Activated gamma-delta T cell treated with Interleukin-2 at 50 U/mL for 16 hours (primary cell): ENCODE results near the gene LRRC61.
A peak's percentile ranks its signal among the peaks of the same experiment; 100 is the strongest.

ENCODE experiments used
- DNase-seq: peaks from one replicate; pipeline ENCODE4 v3.0.0-alpha.2; 2020

Gene LRRC61

GRCh38 chr7:150358433-150358832 lies 35.3 kb downstream of the LRRC61 start:
- DNase-seq, result no peak

- no peak for DNase-seq
These were observed 36.0 kb downstream of the LRRC61 start for GRCh38 chr7:150358988-150359621.

- DNase-seq, result no peak
These were observed 36.6 kb downstream of the LRRC61 start for GRCh38 chr7:150359622-150360362.

- DNase-seq, result no peak
These were observed 37.4 kb downstream of the LRRC61 start for GRCh38 chr7:150360363-150361058.

- DNase-seq, result no peak
These were observed 38.2 kb downstream of the LRRC61 start for GRCh38 chr7:150361402-150361801.

GRCh38 chr7:150361807-150362621 lies 38.9 kb downstream of the LRRC61 start:
- no peak for DNase-seq

- no peak for DNase-seq
These were observed 40.2 kb downstream of the LRRC61 start for GRCh38 chr7:150363370-150363769.

GRCh38 chr7:150363872-150364271 lies 40.7 kb downstream of the LRRC61 start:
- DNase-seq, result no peak

GRCh38 chr7:150365194-150365593 lies 42.0 kb downstream of the LRRC61 start:
- DNase-seq, result no peak

- DNase-seq, result no peak
These were observed 42.7 kb downstream of the LRRC61 start for GRCh38 chr7:150365673-150366398.

- no peak for DNase-seq
These were observed 44.5 kb downstream of the LRRC61 start for GRCh38 chr7:150367677-150368095.

- DNase-seq, result peak; percentile 82
These were observed 45.1 kb downstream of the LRRC61 start, which contains the start of gene REPIN1 for GRCh38 chr7:150368096-150368883. Gene REPIN1, plus strand, starts transcription at chr7:150368822. Its CDS starts 890 bp downstream, at chr7:150369712.

GRCh38 chr7:150368884-150369747 lies 46.0 kb downstream of the LRRC61 start:
- DNase-seq, result peak; percentile 44

- DNase-seq, result no peak
These were observed 46.8 kb downstream of the LRRC61 start for GRCh38 chr7:150369748-150370501.

GRCh38 chr7:150370612-150371071 lies 47.5 kb downstream of the LRRC61 start:
- DNase-seq, result no peak

GRCh38 chr7:150371131-150371995 lies 48.2 kb downstream of the LRRC61 start:
- no peak for DNase-seq

- no peak for DNase-seq
These were observed 48.8 kb downstream of the LRRC61 start for GRCh38 chr7:150371996-150372270.

- DNase-seq, result no peak
These were observed 49.3 kb downstream of the LRRC61 start for GRCh38 chr7:150372271-150373048.
